GM19238 (cell line): Measurements from ENCODE around the gene ABHD12.

ENCODE experiments used
- DNase-seq: peaks from one replicate; pipeline ENCODE4 v3.0.0; 2011; ENCODE audit warnings: low spot score; ENCODE audit not compliant: insufficient read length

Gene ABHD12

GRCh38 chr20:25258828-25259227 lies 131.8 kb downstream of the ABHD12 start:
- no peak for DNase-seq

GRCh38 chr20:25258476-25258805 lies 132.2 kb downstream of the ABHD12 start:
- no peak for DNase-seq

GRCh38 chr20:25257756-25258475 lies 132.7 kb downstream of the ABHD12 start:
- no peak for DNase-seq

- no peak for DNase-seq
Measured at GRCh38 chr20:25257130-25257529, 133.5 kb downstream of the ABHD12 start.

- no peak for DNase-seq
Measured at GRCh38 chr20:25256226-25256859, 134.3 kb downstream of the ABHD12 start.

GRCh38 chr20:25254986-25255680 lies 135.5 kb downstream of the ABHD12 start:
- no peak for DNase-seq

GRCh38 chr20:25254571-25254970 lies 136.1 kb downstream of the ABHD12 start:
- DNase-seq: no peak

- no peak for DNase-seq
Measured at GRCh38 chr20:25253606-25254275, 136.9 kb downstream of the ABHD12 start.

GRCh38 chr20:25252686-25253421 lies 137.8 kb downstream of the ABHD12 start:
- no peak for DNase-seq

- no peak for DNase-seq
Measured at GRCh38 chr20:25252230-25252651, 138.4 kb downstream of the ABHD12 start.

GRCh38 chr20:25251558-25251957 lies 139.1 kb downstream of the ABHD12 start:
- DNase-seq: no peak

GRCh38 chr20:25251019-25251418 lies 139.6 kb downstream of the ABHD12 start:
- DNase-seq: no peak

- DNase-seq: no peak
Measured at GRCh38 chr20:25250508-25250907, 140.1 kb downstream of the ABHD12 start.
